SK-N-SH (cell line): ENCODE data around the gene FAM78A. TPM values are rescaled to one million over a fixed set of nuclear protein-coding genes. Genes with fewer than 3 reads are reported as not detected.

ENCODE experiments used
- CTCF ChIA-PET: fragments of 300-600, 350-600 bp; formaldehyde crosslinking; extraction: SDS; loops from one replicate; lab custom pipeline; 2021; lab: Yijun Ruan, JAX
- POLR2A ChIA-PET: fragments of 350-600 bp; sonication (Branson Sonifier 250); formaldehyde crosslinking; extraction: SDS; loops from one replicate; lab custom pipeline; 2020; ENCODE audit warnings: antibody characterized with exemption, inconsistent platforms; lab: Yijun Ruan, JAX
- DNase-seq: peaks from one replicate; pipeline ENCODE4 v3.0.0; 2012
- H2AFZ ChIP-seq: fragments of 200-600 bp; sonication (generic); 2 replicates; pipeline ENCODE4 v1.8.1; 2016; ENCODE audit warnings: antibody characterized with exemption, mild to moderate bottlenecking, low read depth
- H3F3A ChIP-seq: fragments of 200-600 bp; sonication (generic); replicated peaks from 2 replicates; pipeline ENCODE3; 2016; ENCODE audit warnings: antibody characterized with exemption, mild to moderate bottlenecking; ENCODE audit not compliant: insufficient read depth
- H3K27ac ChIP-seq, 2 experiments: fragments of 200-500 bp in 1 of 2; fragments of 200-600 bp in 1 of 2; sonication (Bioruptor generic) in 1 of 2; sonication (generic), shearing (Covaris generic) in 1 of 2; 2 replicates each; pipeline versions ENCODE4 v1.5.1 to v1.6.1; 2014 to 2016; ENCODE audit warnings: low read depth in 2 of 2, inconsistent platforms in 1 of 2, low read length in 1 of 2, mild to moderate bottlenecking in 1 of 2, mixed read lengths in 1 of 2
- H3K27me3 ChIP-seq: fragments of 200-600 bp; sonication (generic), shearing (Covaris generic); 2 replicates; pipeline ENCODE4 v1.6.1; 2016; ENCODE audit warnings: mixed run types; ENCODE audit not compliant: insufficient read depth
- H3K36me3 ChIP-seq, 2 experiments: fragments of 200-500 bp in 1 of 2; fragments of 200-600 bp in 1 of 2; sonication (Bioruptor generic) in 1 of 2; sonication (generic) in 1 of 2; replicated peaks in 1 of 2; 2 replicates each; pipeline versions ENCODE3 to v1.5.1; 2014 to 2016; ENCODE audit warnings: low read length in 1 of 2, mild to moderate bottlenecking in 1 of 2; ENCODE audit not compliant: insufficient read depth in 2 of 2, control insufficient read depth in 1 of 2
- H3K4me1 ChIP-seq, 2 experiments: fragments of 200-500 bp in 1 of 2; fragments of 200-600 bp in 1 of 2; sonication (Bioruptor generic) in 1 of 2; sonication (generic), shearing (Covaris generic) in 1 of 2; 2 replicates each; pipeline versions ENCODE4 v1.5.1 to v1.6.1; 2014 to 2016; ENCODE audit warnings: low read depth in 1 of 2, low read length in 1 of 2, mixed run types in 1 of 2; ENCODE audit not compliant: insufficient read depth in 2 of 2, control insufficient read depth in 1 of 2
- H3K4me2 ChIP-seq: fragments of 200-600 bp; sonication (generic), shearing (Covaris generic); 2 replicates; pipeline ENCODE4 v1.6.1; 2017; ENCODE audit warnings: mixed run types
- H3K4me3 ChIP-seq, 2 experiments: fragments of 200-500 bp in 1 of 2; fragments of 200-600 bp in 1 of 2; sonication (Bioruptor generic) in 1 of 2; sonication (generic), shearing (Covaris generic) in 1 of 2; 2 replicates each; pipeline versions ENCODE4 v1.5.1 to v1.8.1; 2014 to 2016; ENCODE audit warnings: low read depth in 2 of 2, inconsistent platforms in 1 of 2, low read length in 1 of 2, mild to moderate bottlenecking in 1 of 2, mixed read lengths in 1 of 2, moderate library complexity in 1 of 2
- H3K79me2 ChIP-seq: fragments of 200-600 bp; sonication (generic); 2 replicates; pipeline ENCODE4 v1.8.1; 2017; ENCODE audit warnings: mild to moderate bottlenecking; ENCODE audit not compliant: insufficient read depth
- H3K9ac ChIP-seq: fragments of 200-600 bp; sonication (generic); 2 replicates; pipeline ENCODE4 v1.6.1; 2017; ENCODE audit warnings: mixed run types
- H3K9me2 ChIP-seq: fragments of 200-600 bp; sonication (generic); 2 replicates; pipeline ENCODE4 v1.6.1; 2017; ENCODE audit warnings: mixed run types
- H3K9me3 ChIP-seq: fragments of 200-600 bp; sonication (generic); 2 replicates; pipeline ENCODE4 v1.6.1; 2017; ENCODE audit warnings: mixed run types, mild to moderate bottlenecking, moderate library complexity
- H4K20me1 ChIP-seq: fragments of 200-600 bp; sonication (generic); 2 replicates; pipeline ENCODE4 v1.6.1; 2017; ENCODE audit warnings: mild to moderate bottlenecking, mixed run types; ENCODE audit not compliant: insufficient read depth
- CHD2 ChIP-seq: fragments of 150-350 bp; IDR thresholded peaks from 2 replicates; pipeline ENCODE4 v1.6.1; 2018; ENCODE audit warnings: low read length; ENCODE audit not compliant: partially characterized antibody
- CTCF ChIP-seq: fragments of 200-600 bp; sonication (generic); IDR thresholded peaks from 2 replicates; pipeline ENCODE4 v1.6.1; 2017; ENCODE audit warnings: antibody characterized with exemption, mild to moderate bottlenecking, moderate library complexity
- ELF1 ChIP-seq: IDR thresholded peaks from 2 replicates; pipeline ENCODE4 v1.4.0; 2012
- FOXJ3 ChIP-seq: sonication (generic); formaldehyde crosslinking; IDR thresholded peaks from 2 replicates; pipeline ENCODE4 v1.5.1; 2020; ENCODE audit warnings: mild to moderate bottlenecking, missing genetic modification reagents
- GABPA ChIP-seq: IDR thresholded peaks from 2 replicates; pipeline ENCODE4 v1.4.0; 2012; ENCODE audit warnings: low read depth, mild to moderate bottlenecking
- MEF2A ChIP-seq: IDR thresholded peaks from 2 replicates; pipeline ENCODE4 v1.4.0; 2012; ENCODE audit warnings: low read depth, borderline replicate concordance
- MXI1 ChIP-seq: IDR thresholded peaks from 2 replicates; pipeline ENCODE4 v1.6.1; 2012; ENCODE audit warnings: mild to moderate bottlenecking, low read depth, low read length, improper control_type of control experiment
- NRF1 ChIP-seq: IDR thresholded peaks from 2 replicates; pipeline ENCODE4 v1.6.1; 2012; ENCODE audit warnings: low read depth, mild to moderate bottlenecking, low read length
- PBX3 ChIP-seq: IDR thresholded peaks from 2 replicates; pipeline ENCODE4; 2012
- POLR2AphosphoS5 ChIP-seq: IDR thresholded peaks from 2 replicates; pipeline ENCODE4 v1.6.1; 2012; ENCODE audit warnings: low read depth, low read length
- RAD21 ChIP-seq: IDR thresholded peaks from 2 replicates; pipeline ENCODE4 v1.6.1; 2012; ENCODE audit warnings: mild to moderate bottlenecking, low read length
- TCF12 ChIP-seq: IDR thresholded peaks from 2 replicates; pipeline ENCODE4 v1.4.0; 2012
- TEAD4 ChIP-seq: IDR thresholded peaks from 2 replicates; pipeline ENCODE4 v1.4.0; 2012; ENCODE audit warnings: mild to moderate bottlenecking, borderline replicate concordance; ENCODE audit not compliant: insufficient read depth
- USF1 ChIP-seq: IDR thresholded peaks from 2 replicates; pipeline ENCODE4 v1.4.0; 2012; ENCODE audit warnings: low read depth, borderline replicate concordance
- YY1 ChIP-seq: IDR thresholded peaks from 2 replicates; pipeline ENCODE4 v1.4.0; 2012; ENCODE audit warnings: low read depth, mild to moderate bottlenecking
- ZBTB33 ChIP-seq: IDR thresholded peaks from 2 replicates; pipeline ENCODE4 v1.4.0; 2012; ENCODE audit warnings: low read depth, borderline replicate concordance
- WGBS: methylation state at CpG from one replicate; pipeline ENCODE4 v1.1.6; 2017; ENCODE audit warnings: low lambda C conversion rate; 5-methylcytosine and 5-hydroxymethylcytosine counted together
- polyA plus RNA-seq, 3 experiments: library from polyadenylated mRNA; depleted of rRNA; stranded (reverse); fragments of >200 nt; gene quantifications; 2 replicates each; pipeline ENCODE4 v1.2.3, GENCODE V29; 2012

The FAM78A gene
- polyA plus RNA-seq, 1 of the 3 experiments (the other 2 are of a cell fraction): 1.0 TPM

GRCh38 chr9:131282175-131282574 lies 5.9 kb upstream of the FAM78A start (continued):
- TF ChIP-seq TEAD4: no peak
- TF ChIP-seq FOXJ3: no peak
- no peak for TF ChIP-seq NRF1

- Histone ChIP-seq H3F3A (no peaks in the 10 kb centered on the region), H3K9me3 (no peaks in the 10 kb centered on the region), H3K27ac (no peak overlapping the region), H3K4me1 (peaks cover 0 to 4% of the 10 kb centered on the region in 2 experiments; a peak in 1 of 4 replicates), H3K27me3 (peaks cover 7% of the 10 kb centered on the region; the same call in 1 of the 2 replicates), H3K36me3 (no peaks in the 10 kb centered on the region), H3K79me2 (no peaks in the 10 kb centered on the region), H2AFZ (no peak overlapping the region), H3K9ac (no peak overlapping the region), H3K9me2 (no peaks in the 10 kb centered on the region), H3K4me2 (no peak overlapping the region), H3K4me3 (no peak overlapping the region), H4K20me1 (no peaks in the 10 kb centered on the region)
- CTCF ChIA-PET: no interaction called here
- DNase-seq: no peak
- TF ChIP-seq RAD21: no peak
- TF ChIP-seq TCF12: no peak
- no peak for TF ChIP-seq GABPA
- no peak for TF ChIP-seq USF1
- TF ChIP-seq, all 33 proteins: peak for 0
- POLR2A ChIA-PET: interaction anchor here (0.6 to 1.6 kb wide), 2 partner anchors 8 to 49 kb away, joined by 3 read pairs; partner anchors contain the start of gene PLPP7
- 80% methylated on average over 13 of the region's 17 CpGs for WGBS
Measured at GRCh38 chr9:131281119-131281965, 5.0 kb upstream of the FAM78A start.

GRCh38 chr9:131280660-131281059 lies 4.3 kb upstream of the FAM78A start:
- 50% methylated on average over 2 of the region's 3 CpGs for WGBS

More at GRCh38 chr9:131280660-131281059, 4.3 kb upstream of the FAM78A start:
- ChIA-PET POLR2A (interaction anchor here (0.6 to 1.6 kb wide), 2 partner anchors 9 to 50 kb away, joined by 3 read pairs; partner anchors contain the start of gene PLPP7), CTCF (no interaction called here)
- no peak for DNase-seq
- Histone ChIP-seq H3K27me3 (peaks cover 7% of the 10 kb centered on the region; the same call in 1 of the 2 replicates), H3K27ac (no peak overlapping the region), H3K9me2 (no peaks in the 10 kb centered on the region), H3K36me3 (no peaks in the 10 kb centered on the region), H3K9me3 (no peaks in the 10 kb centered on the region), H4K20me1 (no peaks in the 10 kb centered on the region), H3K79me2 (no peaks in the 10 kb centered on the region), H3K4me2 (no peak overlapping the region), H3K9ac (no peak overlapping the region), H3K4me1 (peaks cover 0 to 4% of the 10 kb centered on the region in 2 experiments; a peak in 1 of 4 replicates), H3K4me3 (no peak overlapping the region), H2AFZ (no peak overlapping the region), H3F3A (no peaks in the 10 kb centered on the region)
- TF ChIP-seq YY1: no peak
- no peak for TF ChIP-seq MEF2A
- TF ChIP-seq POLR2AphosphoS5: no peak
- TF ChIP-seq CHD2: no peak
- no peak for TF ChIP-seq FOXJ3
- TF ChIP-seq ZBTB33: no peak
- TF ChIP-seq PBX3: no peak
- TF ChIP-seq ELF1: no peak
- TF ChIP-seq USF1: no peak
- TF ChIP-seq MXI1: no peak
- no peak for TF ChIP-seq CTCF
